ENCODE measurements around the gene FER1L5.
A peak's percentile ranks its signal among the peaks of the same experiment; 100 is the strongest.

The FER1L5 gene

GRCh38 chr2:96681540-96681939, 39.0 kb downstream of the FER1L5 start:
- no peak for DNase-seq (ENCODE audit: low spot score)

DNA sequence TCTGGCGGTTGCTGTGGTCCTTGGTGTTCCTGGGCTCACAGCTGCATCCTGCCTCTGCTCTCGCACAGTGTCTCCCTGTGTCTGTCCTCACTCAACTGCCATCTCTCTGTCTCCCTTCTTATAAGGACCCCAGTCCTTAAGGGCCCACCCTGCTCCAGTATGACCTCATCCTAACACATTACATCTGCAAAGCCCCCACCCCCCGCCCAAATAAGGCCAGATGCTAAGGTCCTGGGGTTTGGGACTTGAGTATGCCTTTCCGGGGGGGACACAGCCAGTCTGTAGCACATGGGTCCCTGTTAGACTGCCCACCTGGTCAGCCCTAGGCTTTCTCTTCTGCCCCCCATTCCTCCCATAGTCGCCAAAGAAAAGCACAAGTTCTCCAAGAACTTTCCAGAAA, 40.7 kb downstream of the FER1L5 start:
- DNase-seq (ENCODE audit: low spot score): no peak

- no peak for DNase-seq (ENCODE audit: low spot score)
These were observed 41.6 kb downstream of the FER1L5 start for GRCh38 chr2:96683972-96684820.

DNA sequence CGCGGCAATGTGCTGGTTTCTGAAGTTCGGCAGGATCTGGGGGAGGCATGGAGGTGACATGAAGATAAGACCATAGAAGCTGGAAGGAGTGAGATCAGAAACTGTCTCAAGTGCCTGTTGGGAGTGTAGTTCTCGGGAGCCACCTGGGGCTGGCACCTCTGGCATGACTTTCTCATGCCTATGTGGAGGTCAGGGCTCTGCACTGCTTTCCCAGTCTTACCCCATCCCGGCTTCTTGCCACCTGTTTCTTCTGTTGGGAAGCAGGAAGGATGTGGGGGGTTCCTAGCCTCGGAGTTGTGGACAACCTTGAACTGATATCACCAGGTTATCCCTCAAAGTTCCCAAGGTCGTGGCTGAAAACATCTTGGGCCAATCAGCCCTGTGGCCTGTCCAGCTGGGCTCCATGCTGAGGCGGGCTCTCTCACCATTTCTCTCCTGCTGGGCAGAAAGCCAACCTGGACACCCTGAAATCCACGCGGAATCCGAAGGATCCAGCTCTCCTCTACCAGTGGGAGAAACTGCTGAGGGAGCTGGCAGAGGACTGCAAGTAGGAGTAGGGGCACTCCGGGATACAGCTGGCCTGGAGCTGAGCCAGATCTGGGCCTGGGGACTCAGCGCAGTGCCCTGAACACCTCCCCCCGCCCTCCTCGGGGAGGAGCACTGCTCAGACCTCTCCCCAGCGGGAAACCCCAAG, 42.5 kb downstream of the FER1L5 start:
- DNase-seq (ENCODE audit: low spot score): no peak

GRCh38 chr2:96685577-96686459, 43.3 kb downstream of the FER1L5 start:
- no peak for DNase-seq (ENCODE audit: low spot score)

GRCh38 chr2:96687266-96687665, 44.7 kb downstream of the FER1L5 start:
- peak; percentile 17 for DNase-seq (ENCODE audit: low spot score)

GRCh38 chr2:96687711-96688640, 45.4 kb downstream of the FER1L5 start:
- no peak for DNase-seq (ENCODE audit: low spot score)

DNA sequence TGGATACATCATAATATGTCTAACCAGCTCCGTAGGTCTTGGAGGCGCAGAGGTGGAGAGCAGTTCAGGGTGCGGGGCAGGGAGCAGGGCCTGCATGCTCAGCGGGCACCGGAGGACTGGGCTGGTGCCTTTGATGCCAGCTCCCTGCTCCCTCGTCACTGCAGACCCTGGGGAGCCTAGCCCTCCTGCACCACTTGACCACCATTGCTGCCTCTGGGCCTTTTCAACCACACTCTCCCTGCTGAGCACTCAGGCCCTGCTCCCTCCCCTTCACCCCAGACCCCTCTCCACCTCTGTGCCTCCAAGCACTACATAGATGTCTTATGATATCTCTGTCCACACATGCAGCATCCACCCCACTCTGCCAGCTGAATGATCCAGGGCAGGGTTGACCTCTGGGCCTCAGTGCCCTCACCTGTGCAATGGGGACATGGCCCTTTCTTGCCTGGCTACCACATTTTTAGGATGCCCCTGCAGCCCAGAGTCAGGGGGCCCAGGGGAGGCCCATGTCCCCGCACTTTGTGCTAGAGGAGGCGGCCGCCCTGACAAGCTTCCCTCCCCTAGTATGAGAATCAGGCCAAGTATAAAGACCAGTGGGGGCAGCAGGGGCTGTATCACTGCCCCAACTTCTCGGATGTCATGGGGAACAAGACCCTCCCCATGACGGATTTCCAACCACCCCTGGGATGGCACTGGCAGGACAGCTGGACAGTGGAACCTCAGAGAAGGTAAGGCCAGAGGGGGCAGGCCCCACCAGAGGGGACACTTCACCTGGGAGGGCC, 46.3 kb downstream of the FER1L5 start:
- DNase-seq (ENCODE audit: low spot score): no peak

DNA sequence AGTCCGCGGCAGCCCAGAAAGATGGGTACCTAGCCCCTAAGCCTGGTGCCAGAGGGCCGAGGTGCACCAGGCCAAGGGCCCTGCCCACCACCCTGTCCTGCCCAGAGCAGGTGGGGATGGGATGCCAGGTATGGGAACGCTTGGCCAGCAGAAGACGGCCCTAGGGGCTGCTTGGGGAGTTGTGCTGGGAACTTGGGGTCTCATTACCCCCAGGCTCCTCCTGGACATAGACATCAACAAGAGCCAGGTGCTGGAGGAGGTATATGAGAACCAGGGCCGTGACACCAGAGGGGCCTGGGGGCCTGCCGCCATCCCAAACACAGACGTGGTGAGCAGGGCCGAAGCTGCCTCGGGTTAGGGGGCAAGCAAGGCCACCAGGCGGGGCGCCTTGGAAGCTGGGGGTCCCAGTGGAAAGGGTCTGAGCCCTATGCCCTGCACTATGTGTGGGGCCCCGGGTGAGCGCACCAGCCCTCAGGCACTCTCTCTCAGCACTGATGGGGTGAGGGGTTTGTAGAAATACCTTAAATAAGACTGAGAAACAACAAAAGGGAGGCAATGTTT, 46.9 kb downstream of the FER1L5 start:
- no peak for DNase-seq (ENCODE audit: low spot score)

- DNase-seq (ENCODE audit: low spot score): no peak
These were observed 47.9 kb downstream of the FER1L5 start for GRCh38 chr2:96690306-96691021.

DNA sequence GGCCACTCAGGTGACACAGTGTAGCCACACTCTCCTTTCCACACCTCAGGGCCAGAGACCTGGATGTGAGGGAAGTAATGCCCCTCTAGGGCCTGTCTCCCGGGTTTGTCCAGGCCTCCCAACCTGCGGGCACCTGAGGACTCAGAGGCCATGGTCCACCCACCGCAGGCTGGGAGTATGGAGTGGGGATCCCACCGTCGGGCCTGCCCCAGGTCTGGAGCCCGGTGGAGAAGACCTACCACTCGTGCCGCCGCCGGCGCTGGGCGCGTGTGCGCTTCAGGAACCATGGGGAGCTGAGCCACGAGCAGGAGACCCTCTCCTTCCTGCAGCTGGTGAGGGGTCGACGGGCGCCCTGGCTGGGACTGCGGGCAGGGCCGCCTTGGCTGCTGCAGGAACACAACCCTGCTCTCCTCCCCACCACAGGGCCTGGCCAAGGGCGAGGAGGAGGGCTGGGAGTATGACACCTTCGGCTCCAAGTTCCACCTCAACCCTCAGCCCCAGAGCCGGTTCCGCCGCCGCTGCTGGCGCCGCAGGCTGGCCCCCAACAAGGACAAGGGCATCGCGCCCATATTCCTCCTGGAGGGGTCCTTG, 48.6 kb downstream of the FER1L5 start:
- no peak for DNase-seq (ENCODE audit: low spot score)

DNA sequence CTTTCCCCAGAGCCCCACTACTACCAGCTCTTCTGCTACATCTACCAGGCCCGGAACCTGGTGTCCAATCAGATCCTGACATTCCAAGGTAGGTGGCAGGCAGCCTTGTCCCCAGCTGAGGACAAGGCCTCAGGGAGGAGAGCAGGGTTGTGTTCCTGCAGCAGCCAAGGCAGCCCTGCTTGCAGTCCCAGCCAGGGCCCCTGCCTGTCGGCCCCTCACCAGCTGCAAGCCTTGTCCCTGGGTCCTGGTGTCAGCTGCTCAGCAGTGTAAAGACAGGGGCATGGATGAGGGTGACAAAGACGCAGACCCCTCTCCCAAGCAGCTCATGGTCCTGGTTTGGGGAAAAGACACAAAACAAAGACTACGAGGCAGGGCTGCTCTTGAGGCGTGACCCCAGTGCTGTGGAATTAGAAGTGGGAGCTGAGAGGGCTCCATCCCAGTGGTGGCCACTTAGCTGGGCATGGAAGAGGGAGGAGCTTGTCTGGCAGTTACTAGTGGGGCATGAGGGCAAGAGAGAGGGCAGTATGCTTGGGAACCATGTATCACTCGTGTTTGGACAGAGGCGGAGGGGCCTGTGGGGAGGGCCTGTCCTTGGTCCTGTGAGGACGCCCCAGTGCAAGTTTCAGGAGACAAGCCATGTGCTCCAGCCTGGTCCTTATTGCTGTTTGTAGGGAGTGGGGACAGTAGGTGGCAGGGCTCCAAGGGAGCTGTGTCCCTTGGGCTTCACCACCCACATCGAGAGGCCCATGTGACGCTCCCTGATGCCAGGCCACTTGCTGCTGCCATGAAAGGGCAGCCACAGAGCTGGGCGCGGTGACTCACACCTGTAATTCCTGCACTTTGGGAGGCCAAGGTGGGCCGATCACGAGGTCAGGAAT, 49.8 kb downstream of the FER1L5 start:
- no peak for DNase-seq (ENCODE audit: low spot score)

GRCh38 chr2:96693286-96694200, 51.0 kb downstream of the FER1L5 start:
- DNase-seq (ENCODE audit: low spot score): no peak

- DNase-seq (ENCODE audit: low spot score): no peak
These were observed 51.7 kb downstream of the FER1L5 start for GRCh38 chr2:96694279-96694678.

DNA sequence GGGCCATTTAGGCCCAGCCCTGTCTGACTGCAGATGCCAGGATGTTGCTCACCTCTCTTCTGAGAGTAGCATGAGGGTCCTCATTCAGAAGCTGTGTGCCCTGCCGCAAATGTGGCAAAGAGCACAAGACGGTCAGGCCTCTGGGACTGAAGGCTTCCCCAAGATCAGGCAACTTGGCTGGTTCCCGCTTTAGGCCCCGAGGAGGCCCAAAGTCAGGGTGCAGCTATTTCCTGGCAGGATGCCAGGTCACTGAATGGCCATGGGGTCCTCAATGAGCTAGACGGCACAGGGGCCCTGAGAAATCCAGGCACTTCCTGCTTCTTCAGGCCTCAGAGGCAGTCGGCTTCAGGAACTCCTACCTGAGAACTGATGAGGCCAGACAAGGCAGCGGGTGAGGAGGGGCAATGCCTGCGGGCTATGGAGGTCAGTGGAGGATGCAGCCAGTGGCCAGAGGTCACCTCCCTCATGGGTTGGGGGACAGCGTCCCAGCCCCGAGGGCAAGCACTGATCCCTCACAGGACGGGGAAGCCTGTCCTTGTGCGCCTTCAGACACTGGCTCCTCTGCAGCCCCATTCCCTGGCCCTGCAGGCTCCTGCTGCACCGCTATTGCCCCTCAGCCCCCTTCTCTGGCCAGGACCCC, 52.4 kb downstream of the FER1L5 start:
- no peak for DNase-seq (ENCODE audit: low spot score)

- DNase-seq (ENCODE audit: low spot score): no peak
These were observed 53.0 kb downstream of the FER1L5 start for GRCh38 chr2:96695602-96696001.

- no peak for DNase-seq (ENCODE audit: low spot score)
These were observed 54.9 kb downstream of the FER1L5 start for GRCh38 chr2:96697476-96697875.

Data from SW480 (cell line).